Activated CD4-positive, alpha-beta memory T cell treated with anti-CD3 and anti-CD28 coated beads for 36 hours (primary cell): ENCODE results near the gene TRANK1. TPM values are rescaled to one million over a fixed set of nuclear protein-coding genes. Genes with fewer than 3 reads are reported as not detected.

Source experiments
- CTCF ChIA-PET: fragments of 350-600 bp; sonication (Branson Sonifier 250); formaldehyde crosslinking; loops from one replicate; lab custom pipeline; 2021; ENCODE audit warnings: antibody characterized with exemption, inconsistent platforms; lab: Charles Lee
- POLR2A ChIA-PET: fragments of 350-600 bp; sonication (Branson Sonifier 250); formaldehyde crosslinking; loops from one replicate; lab custom pipeline; 2021; ENCODE audit warnings: antibody characterized with exemption; lab: Charles Lee
- DNase-seq: peaks from one replicate; pipeline ENCODE4 v3.0.0-alpha.2; 2020
- H3K27ac Mint-ChIP-seq: one replicate; pipeline ENCODE4 v1.8.0; 2021; ENCODE audit warnings: mixed read lengths
- H3K27me3 Mint-ChIP-seq: one replicate; pipeline ENCODE4 v1.8.0; 2021; ENCODE audit warnings: mixed read lengths
- H3K36me3 Mint-ChIP-seq: one replicate; pipeline ENCODE4 v1.8.0; 2021; ENCODE audit warnings: mixed read lengths
- H3K4me1 Mint-ChIP-seq: one replicate; pipeline ENCODE4 v1.8.0; 2021; ENCODE audit warnings: low read depth, mixed read lengths
- H3K4me3 Mint-ChIP-seq: one replicate; pipeline ENCODE4 v1.8.0; 2021; ENCODE audit warnings: mild to moderate bottlenecking, mixed read lengths
- H3K9me3 Mint-ChIP-seq: one replicate; pipeline ENCODE4 v1.8.0; 2021; ENCODE audit warnings: mixed read lengths
- intact Hi-C: fragments of 100-400 bp; cut with micrococcal nuclease; formaldehyde crosslinking; loops from one replicate; pipeline ENCODE4 v1.15.1; 2023
- total RNA-seq, 2 experiments: library from RNA; stranded (reverse); gene quantifications; one replicate each; pipeline ENCODE4 v1.2.3, GENCODE V29; 2021

The TRANK1 gene
- total RNA-seq, 2 experiments from 2014 or later, result 11.7 to 17.1 TPM

DNA sequence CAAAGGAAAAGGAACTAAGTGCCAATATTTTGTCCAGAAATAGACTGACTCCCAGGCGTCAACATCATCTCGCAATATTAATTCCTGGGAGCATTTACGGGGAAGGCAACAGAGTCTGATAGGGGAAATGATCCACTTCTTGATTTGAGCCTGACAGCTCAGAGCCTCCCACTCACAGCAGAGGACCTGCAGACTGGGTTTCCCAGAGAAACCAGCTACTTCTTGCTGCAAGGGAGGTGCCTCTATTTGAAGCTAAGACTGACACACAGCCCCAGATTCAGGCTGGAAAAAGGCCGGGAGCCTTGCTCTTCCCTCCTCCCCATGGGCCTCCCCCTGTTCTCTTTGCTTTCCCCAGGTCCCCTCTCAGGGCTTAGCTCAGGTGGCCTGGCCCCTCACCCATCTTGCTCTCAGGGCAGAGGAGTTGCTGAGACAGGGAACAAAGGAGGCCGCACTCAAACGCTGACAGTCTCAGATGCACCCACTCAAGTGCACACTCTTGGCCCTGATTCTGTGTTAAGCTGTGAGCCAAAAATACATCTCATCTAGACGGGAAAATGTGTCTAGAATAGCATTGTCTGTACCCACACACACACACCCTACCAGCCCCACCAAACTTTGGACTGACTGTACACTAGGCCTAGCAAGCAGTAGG is 130.7 kb downstream of the TRANK1 start:
- no peak for DNase-seq

DNA sequence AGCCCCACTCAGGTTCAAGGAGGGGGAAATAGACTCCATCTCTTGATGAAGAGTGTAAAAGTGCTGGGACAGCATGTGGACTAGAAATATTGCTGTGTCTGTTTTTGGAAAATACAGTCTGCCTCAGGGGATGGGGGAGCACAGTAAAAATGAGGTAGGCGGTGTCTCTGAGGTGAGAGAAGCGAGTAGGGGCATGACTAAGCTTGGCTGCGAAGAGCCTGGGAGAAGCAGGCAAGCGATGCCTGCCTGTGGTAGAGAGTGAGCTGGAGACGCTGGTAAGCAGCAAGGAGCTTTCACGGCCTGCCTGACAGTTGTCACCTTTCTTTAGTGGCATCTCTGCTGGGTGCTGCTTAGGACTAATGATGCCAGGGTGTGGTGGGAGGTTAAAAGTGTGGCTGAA is 131.5 kb downstream of the TRANK1 start:
- no peaks in the 10 kb centered on the region for H3K27me3 Mint-ChIP-seq
- intact Hi-C loops, result no loop called here
- no peak overlapping the region for H3K27ac Mint-ChIP-seq
- no peaks in the 10 kb centered on the region for H3K9me3 Mint-ChIP-seq
- CTCF ChIA-PET, result interaction anchor here (0.9 kb wide), 1 partner anchor 20 kb away, joined by 3 read pairs; no protein-coding TSS in a partner anchor
- no peaks in the 10 kb centered on the region for H3K36me3 Mint-ChIP-seq
- H3K4me1 Mint-ChIP-seq, result no peaks in the 10 kb centered on the region
- no peak for DNase-seq
- no peak overlapping the region for H3K4me3 Mint-ChIP-seq
- POLR2A ChIA-PET, result no interaction called here

More for the DNA sequence above, 130.7 kb downstream of the TRANK1 start:
- ChIA-PET CTCF (interaction anchor here (0.9 to 1.3 kb wide), 2 partner anchors 21 to 55 kb away, joined by 3 read pairs; no protein-coding TSS in a partner anchor), POLR2A (no interaction called here)
- Mint-ChIP-seq H3K9me3 (no peaks in the 10 kb centered on the region), H3K36me3 (no peaks in the 10 kb centered on the region), H3K4me1 (no peaks in the 10 kb centered on the region), H3K27me3 (no peaks in the 10 kb centered on the region), H3K4me3 (no peak overlapping the region), H3K27ac (no peak overlapping the region)
- intact Hi-C loops, result no loop called here

DNA sequence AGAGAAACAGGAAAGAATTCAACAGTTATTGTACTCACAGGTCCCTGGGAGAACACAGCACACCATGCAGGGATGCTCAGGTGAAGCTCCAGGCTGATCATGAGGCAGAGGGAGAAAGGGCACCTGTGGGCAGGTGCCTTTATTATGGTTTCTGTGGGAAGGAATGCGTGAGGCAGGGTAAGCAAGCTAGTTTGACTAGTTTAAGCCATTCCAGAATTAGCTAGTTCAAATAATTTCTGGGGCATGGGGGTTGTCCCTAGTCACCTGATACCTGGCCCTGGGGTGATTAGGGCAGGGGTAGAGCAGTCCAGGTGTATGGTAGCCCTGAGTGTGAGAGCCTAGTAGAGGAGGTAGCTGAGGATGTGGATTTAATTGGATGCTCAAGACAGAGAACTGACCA is 132.6 kb downstream of the TRANK1 start:
- H3K36me3 Mint-ChIP-seq, result no peaks in the 10 kb centered on the region
- no peak for DNase-seq
- H3K4me1 Mint-ChIP-seq, result no peaks in the 10 kb centered on the region
- H3K9me3 Mint-ChIP-seq, result no peaks in the 10 kb centered on the region
- no peaks in the 10 kb centered on the region for H3K27me3 Mint-ChIP-seq
- H3K4me3 Mint-ChIP-seq, result no peak overlapping the region
- H3K27ac Mint-ChIP-seq, result no peak overlapping the region
- CTCF ChIA-PET, result no interaction called here
- intact Hi-C loops, result no loop called here
- POLR2A ChIA-PET, result no interaction called here

DNA sequence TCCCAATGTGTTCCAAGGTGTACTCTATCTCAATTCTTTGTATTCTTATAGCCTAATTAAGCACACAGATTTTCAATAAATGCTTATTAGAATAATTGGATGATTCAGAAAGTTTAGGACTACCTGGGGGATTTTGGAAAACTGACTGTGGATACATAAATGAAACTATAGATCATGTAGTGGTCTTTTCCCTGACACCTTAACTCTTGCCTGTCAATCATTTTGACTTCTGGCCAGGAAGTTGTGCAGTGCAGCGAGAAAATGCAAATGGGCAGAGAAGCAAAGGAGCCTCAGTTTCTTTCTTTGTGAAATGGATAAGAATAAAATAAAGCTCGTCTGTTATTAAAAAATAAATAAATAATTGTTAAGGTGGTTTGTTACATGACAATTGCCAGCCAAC is 133.1 kb downstream of the TRANK1 start:
- H3K27ac Mint-ChIP-seq, result no peak overlapping the region
- no peaks in the 10 kb centered on the region for H3K4me1 Mint-ChIP-seq
- H3K9me3 Mint-ChIP-seq, result peaks cover 2% of the 10 kb centered on the region
- peaks cover 3% of the 10 kb centered on the region for H3K27me3 Mint-ChIP-seq
- intact Hi-C loops, result no loop called here
- ChIA-PET CTCF (no interaction called here), POLR2A (no interaction called here)
- DNase-seq, result no peak
- H3K4me3 Mint-ChIP-seq, result no peak overlapping the region
- no peaks in the 10 kb centered on the region for H3K36me3 Mint-ChIP-seq

DNA sequence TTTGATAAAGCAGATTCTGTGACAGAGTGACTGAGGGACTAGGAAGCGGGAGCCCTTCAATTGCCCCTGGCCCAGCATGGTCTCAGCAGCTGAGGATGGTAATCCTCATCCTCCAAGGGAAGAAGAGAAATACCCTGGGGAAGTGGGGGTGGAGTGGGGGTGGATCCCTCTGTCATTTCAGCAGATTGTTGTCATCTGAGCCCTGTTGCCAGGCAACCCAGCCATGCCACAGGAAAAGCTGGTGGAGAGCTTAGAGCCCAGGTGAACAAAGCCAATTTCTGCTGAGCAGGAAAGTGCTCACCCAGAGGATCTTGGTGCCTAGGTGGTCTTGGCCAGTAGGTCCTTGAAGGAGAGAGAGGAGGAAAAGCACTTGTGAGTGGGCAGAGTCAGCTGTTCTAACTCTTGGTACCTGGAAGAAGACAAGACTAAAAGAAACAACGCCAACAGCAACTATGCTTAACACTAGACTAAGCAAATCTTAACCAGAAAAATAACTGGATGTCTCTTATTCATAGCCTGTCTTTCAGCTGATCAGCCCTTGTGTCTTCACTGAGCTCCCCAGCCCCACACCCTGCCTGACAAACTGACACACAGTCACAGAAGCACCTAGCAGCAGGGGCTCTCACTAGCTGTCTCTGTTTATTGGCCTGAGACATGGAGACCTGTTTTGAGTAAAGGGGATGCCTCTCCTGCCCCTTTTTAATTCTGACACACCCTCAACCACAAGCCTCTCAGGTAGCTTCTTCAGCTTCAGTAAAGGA is 140.4 kb downstream of the TRANK1 start:
- CTCF ChIA-PET, result interaction anchor here (0.6 kb wide), 1 partner anchor 11 kb away, joined by 3 read pairs; no protein-coding TSS in a partner anchor

DNA sequence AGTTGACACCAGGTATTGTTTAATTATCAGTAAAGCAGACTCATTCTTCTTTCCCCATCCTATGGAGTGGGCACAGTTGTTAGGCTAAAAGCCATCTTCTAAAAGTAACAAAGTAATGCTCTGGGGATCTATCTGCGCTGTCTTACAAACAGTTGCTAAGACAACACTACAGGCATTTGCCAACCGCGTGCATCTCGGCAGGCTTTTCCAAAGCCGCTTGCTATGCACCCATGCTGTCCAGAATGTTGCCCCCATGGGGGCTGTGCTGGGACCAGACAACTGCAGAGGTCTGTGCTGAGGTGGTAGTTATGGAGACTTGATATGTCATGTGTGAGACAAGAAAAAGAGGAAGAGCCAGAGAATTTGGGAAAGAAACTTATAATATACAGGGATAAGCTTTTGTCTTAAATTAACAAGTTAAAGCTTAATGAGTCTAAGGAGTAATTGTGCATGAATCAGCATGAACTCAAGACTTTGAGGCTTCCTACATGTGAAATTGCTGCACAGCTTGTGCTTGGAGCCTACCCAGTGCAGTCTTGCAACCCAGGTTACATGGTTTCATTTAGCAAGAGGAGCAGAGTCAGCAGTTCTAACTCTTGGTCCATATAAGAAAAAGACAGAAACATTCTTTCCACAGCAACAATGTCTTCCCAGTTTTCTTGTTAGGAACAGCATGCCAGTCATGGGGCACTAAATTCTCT is 141.6 kb downstream of the TRANK1 start:
- Mint-ChIP-seq H3K9me3 (peaks cover 18% of the 10 kb centered on the region), H3K27me3 (peaks cover 17% of the 10 kb centered on the region), H3K36me3 (peaks cover 1% of the 10 kb centered on the region), H3K4me3 (no peak overlapping the region), H3K4me1 (no peaks in the 10 kb centered on the region), H3K27ac (no peak overlapping the region)
- ChIA-PET CTCF (no interaction called here), POLR2A (no interaction called here)
- no peak for DNase-seq
- intact Hi-C loops, result no loop called here

More for the DNA sequence above, 140.4 kb downstream of the TRANK1 start:
- Mint-ChIP-seq H3K27me3 (peaks cover 17% of the 10 kb centered on the region), H3K36me3 (peaks cover 1% of the 10 kb centered on the region), H3K4me1 (no peaks in the 10 kb centered on the region), H3K4me3 (no peak overlapping the region), H3K9me3 (peaks cover 18% of the 10 kb centered on the region), H3K27ac (no peak overlapping the region)
- intact Hi-C loops, result no loop called here
- no peak for DNase-seq
- POLR2A ChIA-PET, result interaction anchor here (1.0 kb wide), 1 partner anchor 21 kb away, joined by 5 read pairs; no protein-coding TSS in a partner anchor

DNA sequence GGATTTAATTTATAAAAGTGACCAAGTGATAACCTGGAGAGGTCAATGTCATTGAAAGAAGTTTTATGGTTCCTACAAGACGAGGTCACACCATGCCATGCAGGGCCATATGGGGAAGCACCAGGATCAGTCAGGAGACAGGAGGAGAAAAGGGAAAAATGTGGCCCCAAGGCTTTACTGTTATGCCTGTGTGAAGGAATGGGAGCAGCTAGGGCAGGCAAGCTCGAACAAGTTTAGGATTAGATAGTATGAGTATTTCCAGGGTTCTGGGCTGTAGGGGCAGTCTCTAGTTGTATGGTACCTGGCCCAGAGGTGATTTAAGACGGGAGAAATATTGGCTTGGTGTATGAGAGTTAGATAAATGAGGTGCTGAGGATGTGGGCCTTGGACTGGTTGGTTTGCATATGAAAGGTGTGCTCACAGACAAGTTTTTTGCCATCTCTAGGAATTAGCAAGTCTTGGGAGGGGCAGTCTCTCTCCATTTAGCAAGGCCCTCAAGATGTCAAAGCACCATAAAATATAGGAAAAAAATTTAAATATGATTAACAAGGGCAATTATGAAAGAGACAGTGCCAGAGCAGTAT is 144.2 kb downstream of the TRANK1 start:
- no peak overlapping the region for H3K4me3 Mint-ChIP-seq
- CTCF ChIA-PET, result no interaction called here
- POLR2A ChIA-PET, result no interaction called here
- peaks cover 8% of the 10 kb centered on the region for H3K27me3 Mint-ChIP-seq
- intact Hi-C loops, result no loop called here
- no peaks in the 10 kb centered on the region for H3K36me3 Mint-ChIP-seq
- peaks cover 4% of the 10 kb centered on the region for H3K9me3 Mint-ChIP-seq
- no peak for DNase-seq
- no peak overlapping the region for H3K27ac Mint-ChIP-seq
- H3K4me1 Mint-ChIP-seq, result no peaks in the 10 kb centered on the region

DNA sequence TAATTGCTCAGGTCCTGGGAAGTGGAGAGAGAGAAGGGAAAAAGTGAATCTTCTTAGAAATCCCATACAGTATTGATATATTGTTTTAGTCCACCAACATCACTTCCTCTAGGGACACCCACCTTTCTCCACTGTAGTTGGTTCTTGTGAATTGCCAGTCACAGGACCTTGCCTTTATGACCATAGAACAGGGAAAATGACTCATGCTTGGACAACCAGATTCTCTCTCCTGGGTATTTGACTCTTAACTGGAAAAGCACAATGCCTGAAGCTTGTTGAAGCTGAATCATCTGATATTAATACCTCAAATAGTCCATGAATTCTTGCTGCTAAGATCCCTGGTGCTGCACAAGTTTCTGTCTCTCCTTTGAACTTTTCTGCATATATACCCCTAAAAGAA is 148.0 kb downstream of the TRANK1 start:
- peaks cover 8% of the 10 kb centered on the region for H3K27me3 Mint-ChIP-seq
- no peak overlapping the region for H3K4me3 Mint-ChIP-seq
- H3K36me3 Mint-ChIP-seq, result no peaks in the 10 kb centered on the region
- intact Hi-C loops, result no loop called here
- H3K4me1 Mint-ChIP-seq, result no peaks in the 10 kb centered on the region
- no peak for DNase-seq
- no peaks in the 10 kb centered on the region for H3K9me3 Mint-ChIP-seq
- ChIA-PET CTCF (no interaction called here), POLR2A (no interaction called here)
- no peak overlapping the region for H3K27ac Mint-ChIP-seq

DNA sequence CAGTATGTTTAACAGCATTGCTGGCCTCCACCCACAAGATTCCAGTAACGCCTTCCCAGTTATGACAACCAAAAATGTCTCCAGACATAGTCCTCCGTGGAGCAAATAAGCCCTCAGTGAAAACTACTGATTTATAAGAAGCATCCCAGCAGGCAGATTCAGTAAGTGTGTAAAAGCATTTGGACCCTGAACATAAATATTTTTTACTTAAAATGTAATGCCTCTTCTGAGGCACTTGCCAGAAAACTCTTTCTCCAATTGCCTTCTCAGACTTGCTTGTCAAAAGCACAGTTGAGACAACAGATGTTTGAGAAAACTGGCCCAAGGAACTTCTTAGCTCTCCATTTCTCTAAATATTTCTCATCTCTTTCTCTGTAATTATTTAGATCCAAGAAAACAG is 148.7 kb downstream of the TRANK1 start:
- Mint-ChIP-seq H3K9me3 (no peaks in the 10 kb centered on the region), H3K27ac (no peak overlapping the region), H3K4me3 (no peak overlapping the region), H3K4me1 (no peaks in the 10 kb centered on the region), H3K27me3 (peaks cover 5% of the 10 kb centered on the region), H3K36me3 (no peaks in the 10 kb centered on the region)
- no peak for DNase-seq
- POLR2A ChIA-PET, result no interaction called here
- intact Hi-C loops, result no loop called here
- CTCF ChIA-PET, result no interaction called here

DNA sequence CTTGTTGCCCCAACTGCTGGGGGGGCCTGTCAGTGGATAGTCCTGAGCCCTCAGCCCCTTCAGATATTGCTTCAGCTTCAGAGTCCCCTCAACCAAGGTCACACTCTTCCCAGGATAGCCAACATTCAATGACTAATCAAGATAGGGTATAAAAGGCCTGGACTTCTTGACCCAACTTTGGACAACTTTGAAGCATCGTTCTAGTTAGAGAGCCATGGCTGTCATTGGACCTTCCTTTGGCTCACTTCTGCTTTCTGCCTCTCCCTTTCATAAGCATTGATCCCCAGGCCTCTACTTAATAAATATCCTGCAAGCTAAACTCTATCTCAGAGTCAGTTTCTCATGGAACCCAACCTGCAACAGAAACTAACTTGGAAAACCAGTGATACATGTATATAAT is 149.2 kb downstream of the TRANK1 start:
- CTCF ChIA-PET, result no interaction called here
- H3K27me3 Mint-ChIP-seq, result peaks cover 4% of the 10 kb centered on the region
- POLR2A ChIA-PET, result no interaction called here
- H3K4me1 Mint-ChIP-seq, result no peaks in the 10 kb centered on the region
- no peaks in the 10 kb centered on the region for H3K9me3 Mint-ChIP-seq
- intact Hi-C loops, result no loop called here
- H3K4me3 Mint-ChIP-seq, result no peak overlapping the region
- no peaks in the 10 kb centered on the region for H3K36me3 Mint-ChIP-seq
- H3K27ac Mint-ChIP-seq, result no peak overlapping the region
- DNase-seq, result no peak

DNA sequence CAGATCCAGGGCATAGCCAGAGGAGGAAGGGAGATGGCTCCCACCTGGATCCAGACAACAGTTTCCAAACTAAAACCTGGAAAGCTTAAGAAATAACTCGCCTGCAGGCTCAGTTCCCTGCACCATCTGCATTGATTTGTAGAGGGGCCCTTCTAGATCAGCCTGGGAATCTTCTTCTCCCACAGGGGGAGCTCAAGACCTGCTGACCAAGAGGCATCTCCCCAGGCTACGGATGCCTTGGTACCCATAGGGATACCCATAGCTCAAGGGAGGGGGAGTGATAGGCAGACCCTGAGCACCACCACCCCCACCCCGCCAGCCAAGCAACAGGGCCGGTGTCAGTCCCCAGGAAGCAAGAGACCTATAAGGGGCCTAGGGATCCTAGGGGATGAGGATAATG is 152.5 kb downstream of the TRANK1 start:
- no peaks in the 10 kb centered on the region for H3K9me3 Mint-ChIP-seq
- DNase-seq, result peak; percentile 33
- intact Hi-C loops, result loop anchor here (1.0 to 2.0 kb wide), 2 partner anchors 50 to 77 kb away; no protein-coding TSS in a partner anchor
- H3K36me3 Mint-ChIP-seq, result no peaks in the 10 kb centered on the region
- CTCF ChIA-PET, result interaction anchor here (1.1 to 5.1 kb wide), 4 partner anchors 68 to 166 kb away, joined by 3 to 23 read pairs (median 7); no protein-coding TSS in a partner anchor
- no peak overlapping the region for H3K27ac Mint-ChIP-seq
- POLR2A ChIA-PET, result no interaction called here
- H3K27me3 Mint-ChIP-seq, result no peaks in the 10 kb centered on the region
- H3K4me3 Mint-ChIP-seq, result no peak overlapping the region
- H3K4me1 Mint-ChIP-seq, result no peaks in the 10 kb centered on the region

DNA sequence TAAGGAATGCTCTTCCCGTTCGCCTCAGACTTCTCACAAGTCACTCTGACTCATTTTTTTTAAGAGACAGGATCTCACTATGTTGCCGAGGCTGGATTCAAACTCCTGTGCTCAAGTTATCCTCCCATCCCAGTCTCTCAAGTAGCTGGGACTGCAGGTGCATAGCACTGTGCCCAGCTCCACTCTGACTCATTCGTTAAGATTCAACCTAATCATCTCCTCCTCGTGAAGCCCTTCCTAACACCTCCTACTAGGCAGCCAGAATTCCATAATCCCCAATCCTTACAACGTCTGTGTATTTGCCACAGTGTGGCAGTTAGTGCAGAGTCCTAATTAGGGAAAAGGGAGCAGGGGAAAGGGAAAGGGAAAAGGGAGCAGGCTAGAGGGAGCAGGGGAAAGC is 154.1 kb downstream of the TRANK1 start:
- Mint-ChIP-seq H3K9me3 (no peaks in the 10 kb centered on the region), H3K27me3 (no peaks in the 10 kb centered on the region), H3K4me3 (no peak overlapping the region), H3K36me3 (no peaks in the 10 kb centered on the region), H3K4me1 (no peaks in the 10 kb centered on the region), H3K27ac (no peak overlapping the region)
- intact Hi-C loops, result no loop called here
- ChIA-PET POLR2A (no interaction called here), CTCF (interaction anchor here (0.7 to 5.1 kb wide), 3 partner anchors 25 to 1216 kb away, joined by 3 to 23 read pairs (median 3); no protein-coding TSS in a partner anchor)
- no peak for DNase-seq
